HepG2 (cell line): ENCODE results near the gene PET100. TPM values are rescaled to one million over a fixed set of nuclear protein-coding genes. Genes with fewer than 3 reads are reported as not detected.

Source experiments
- CSRNP1 ChIP-seq: sonication (generic); formaldehyde crosslinking; IDR thresholded peaks from 2 replicates; pipeline ENCODE4 v1.8.1; 2023; ENCODE audit warnings: mild to moderate bottlenecking, missing genetic modification reagents
- ELF4 ChIP-seq: sonication (generic); formaldehyde crosslinking; IDR thresholded peaks from 2 replicates; pipeline ENCODE4 v1.5.0; 2020; ENCODE audit warnings: missing genetic modification reagents, mild to moderate bottlenecking, moderate library complexity, borderline replicate concordance
- FIP1L1 ChIP-seq: fragments of 200-400 bp; formaldehyde crosslinking; IDR thresholded peaks from 2 replicates; pipeline ENCODE4 v1.6.1; 2018; ENCODE audit warnings: low read depth, mild to moderate bottlenecking, low read length, moderate library complexity, borderline replicate concordance; ENCODE audit not compliant: insufficient read depth
- HDAC2 ChIP-seq: sonication (generic); formaldehyde crosslinking; IDR thresholded peaks from 2 replicates; pipeline ENCODE4 v1.4.0; 2020; ENCODE audit warnings: missing genetic modification reagents
- MEIS2 ChIP-seq: sonication (generic); formaldehyde crosslinking; IDR thresholded peaks from 2 replicates; pipeline ENCODE4 v1.9.0; 2021; ENCODE audit warnings: mild to moderate bottlenecking, missing genetic modification reagents
- RBAK ChIP-seq: sonication (generic); formaldehyde crosslinking; IDR thresholded peaks from 2 replicates; pipeline ENCODE4 v1.5.1; 2020; ENCODE audit warnings: mild to moderate bottlenecking, missing genetic modification reagents
- SIX4 ChIP-seq: sonication (generic); formaldehyde crosslinking; IDR thresholded peaks from 2 replicates; pipeline ENCODE4 v1.4.0; 2020; ENCODE audit warnings: missing genetic modification reagents
- SNAI1 ChIP-seq: sonication (generic); formaldehyde crosslinking; IDR thresholded peaks from 2 replicates; pipeline ENCODE4 v1.5.0; 2020; ENCODE audit warnings: mild to moderate bottlenecking, missing genetic modification reagents, borderline replicate concordance
- ZBTB7B ChIP-seq: sonication (generic); formaldehyde crosslinking; IDR thresholded peaks from 2 replicates; pipeline ENCODE4 v1.4.0; 2020; ENCODE audit warnings: missing genetic modification reagents
- ZHX1 ChIP-seq: sonication (generic); formaldehyde crosslinking; IDR thresholded peaks from 2 replicates; pipeline ENCODE4 v1.8.1; 2022; ENCODE audit warnings: low read depth, mild to moderate bottlenecking, missing genetic modification reagents
- ZNF18 ChIP-seq: sonication (generic); formaldehyde crosslinking; IDR thresholded peaks from 2 replicates; pipeline ENCODE4 v1.8.0; 2022; ENCODE audit warnings: mild to moderate bottlenecking, missing genetic modification reagents; ENCODE audit not compliant: insufficient replicate concordance
- ZNF30 ChIP-seq: sonication (generic); formaldehyde crosslinking; IDR thresholded peaks from 2 replicates; pipeline ENCODE4 v1.5.0; 2020; ENCODE audit warnings: mild to moderate bottlenecking, missing genetic modification reagents
- ZNF580 ChIP-seq: IDR thresholded peaks from 2 replicates; pipeline ENCODE4 v1.6.1; 2016; ENCODE audit warnings: low read depth, borderline replicate concordance
- ZNF644 ChIP-seq: IDR thresholded peaks from 2 replicates; pipeline ENCODE4 v1.6.1; 2016; ENCODE audit warnings: low read depth
- ZNF740 ChIP-seq: sonication (generic); formaldehyde crosslinking; IDR thresholded peaks from 2 replicates; pipeline ENCODE4 v1.4.0; 2020; ENCODE audit warnings: missing genetic modification reagents
- ZNF747 ChIP-seq: sonication (generic); formaldehyde crosslinking; IDR thresholded peaks from 2 replicates; pipeline ENCODE4 v1.8.1; 2023; ENCODE audit warnings: missing genetic modification reagents, mild to moderate bottlenecking, borderline replicate concordance
- polyA plus RNA-seq, 8 experiments: library from polyadenylated mRNA; depleted of rRNA in 3 of 8; stranded (reverse) in 7 of 8; unstranded in 1 of 8; fragments of >200 nt; fragmentation: Illumina TruSeq in 4 of 8; extraction: Trizol in 4 of 8; gene quantifications; 2 replicates each; pipeline versions ENCODE4 v1.2.1 to v1.2.3, GENCODE V29; 2011 to 2016; ENCODE audit warnings: low read depth in 4 of 8, missing spikeins in 1 of 8, mixed read lengths in 1 of 8; ENCODE audit not compliant: insufficient read depth in 1 of 8
- total RNA-seq, 5 experiments: library from RNA; depleted of rRNA; stranded (reverse); fragments of >200 nt; fragmentation: Illumina TruSeq; extraction: Trizol; gene quantifications; 2 replicates each; pipeline ENCODE4 v1.2.3, GENCODE V29; 2016; ENCODE audit warnings: low read depth in 1 of 5
- TF ChIP-seq, protein P1 (sequence below): sonication (generic); formaldehyde crosslinking; IDR thresholded peaks from 2 replicates; pipeline ENCODE4 v1.5.0; 2020; ENCODE audit warnings: missing genetic modification reagents
- TF ChIP-seq, protein P2 (sequence below): sonication (generic); formaldehyde crosslinking; IDR thresholded peaks from 2 replicates; pipeline ENCODE4 v1.8.1; 2023; ENCODE audit warnings: missing genetic modification reagents, mild to moderate bottlenecking, borderline replicate concordance
- TF ChIP-seq, protein P3 (sequence below): sonication (generic); formaldehyde crosslinking; IDR thresholded peaks from 2 replicates; pipeline ENCODE4 v1.5.1; 2020; ENCODE audit warnings: mild to moderate bottlenecking, missing genetic modification reagents, moderate library complexity

The PET100 gene
- total and polyA plus RNA-seq, 2 of the 13 experiments (the other 11 are each of a cell fraction or from before 2014, with no cell fraction given), result 22.3 to 66.5 TPM

- TF ChIP-seq SIX4 (no peak), MEIS2 (CRISPR knock-in tag) (peak; percentile 48; the same call in 1 of the 2 replicates), ZNF18 (CRISPR knock-in tag) (no peak), ZNF580 (no peak), ZBTB7B (CRISPR knock-in tag) (peak; percentile 60; the same call in 1 of the 2 replicates), HDAC2 (CRISPR knock-in tag) (no peak; the same call in 1 of the 2 replicates), SNAI1 (CRISPR knock-in tag) (no peak), RBAK (CRISPR knock-in tag) (no peak), ELF4 (no peak), ZNF30 (no peak), ZHX1 (CRISPR knock-in tag) (no peak), ZNF644 (CRISPR knock-in tag) (no peak), ZNF747 (peak; percentile 69; the same call in 1 of the 2 replicates), CSRNP1 (CRISPR knock-in tag) (no peak), ZNF740 (no peak), FIP1L1 (no peak)
- TF ChIP-seq, protein P1, sequence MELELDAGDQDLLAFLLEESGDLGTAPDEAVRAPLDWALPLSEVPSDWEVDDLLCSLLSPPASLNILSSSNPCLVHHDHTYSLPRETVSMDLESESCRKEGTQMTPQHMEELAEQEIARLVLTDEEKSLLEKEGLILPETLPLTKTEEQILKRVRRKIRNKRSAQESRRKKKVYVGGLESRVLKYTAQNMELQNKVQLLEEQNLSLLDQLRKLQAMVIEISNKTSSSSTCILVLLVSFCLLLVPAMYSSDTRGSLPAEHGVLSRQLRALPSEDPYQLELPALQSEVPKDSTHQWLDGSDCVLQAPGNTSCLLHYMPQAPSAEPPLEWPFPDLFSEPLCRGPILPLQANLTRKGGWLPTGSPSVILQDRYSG (CRISPR knock-in tag), result 0 out of 2 replicates have a peak, but pooled peaks have one; percentile 30
- TF ChIP-seq, protein P2, sequence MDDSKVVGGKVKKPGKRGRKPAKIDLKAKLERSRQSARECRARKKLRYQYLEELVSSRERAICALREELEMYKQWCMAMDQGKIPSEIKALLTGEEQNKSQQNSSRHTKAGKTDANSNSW (CRISPR knock-in tag), result peak; percentile 55; the same call in 1 of the 2 replicates
- TF ChIP-seq, protein P3, sequence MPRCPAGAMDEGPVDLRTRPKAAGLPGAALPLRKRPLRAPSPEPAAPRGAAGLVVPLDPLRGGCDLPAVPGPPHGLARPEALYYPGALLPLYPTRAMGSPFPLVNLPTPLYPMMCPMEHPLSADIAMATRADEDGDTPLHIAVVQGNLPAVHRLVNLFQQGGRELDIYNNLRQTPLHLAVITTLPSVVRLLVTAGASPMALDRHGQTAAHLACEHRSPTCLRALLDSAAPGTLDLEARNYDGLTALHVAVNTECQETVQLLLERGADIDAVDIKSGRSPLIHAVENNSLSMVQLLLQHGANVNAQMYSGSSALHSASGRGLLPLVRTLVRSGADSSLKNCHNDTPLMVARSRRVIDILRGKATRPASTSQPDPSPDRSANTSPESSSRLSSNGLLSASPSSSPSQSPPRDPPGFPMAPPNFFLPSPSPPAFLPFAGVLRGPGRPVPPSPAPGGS (CRISPR knock-in tag), result peak; percentile 13; the same call in 1 of the 2 replicates
These were observed 51.2 kb downstream of the PET100 start, which contains the start of gene TRAPPC5 (continued) for GRCh38 chr19:7680606-7681339.
